GM12891 (cell line): ENCODE data around the gene ARRDC2.

ENCODE experiments used
- POLR2A ChIP-seq: IDR thresholded peaks from 2 replicates; pipeline ENCODE4 v1.6.1; 2011; ENCODE audit warnings: low read depth, low read length, control low read depth
- TAF1 ChIP-seq: IDR thresholded peaks from 2 replicates; pipeline ENCODE4 v1.6.1; 2011; ENCODE audit warnings: low read depth, low read length, control low read depth

GRCh38 chr19:17988161-17988560, 19.8 kb upstream of the ARRDC2 start:
- TF ChIP-seq TAF1 (no peak), POLR2A (no peak)
